ENCODE measurements around the gene EPB41. TPM values are rescaled to one million over a fixed set of nuclear protein-coding genes. Genes with fewer than 3 reads are reported as not detected.

Gene EPB41
- total and polyA plus RNA-seq, 9 of the 15 experiments (the other 6 are each of a cell fraction or from before 2014, with no cell fraction given): 3.7 to 213 (median 141) TPM

GRCh38 chr1:28883242-28883616 is 31.1 kb upstream of the EPB41 start (continued):
- no peak for TF ChIP-seq ZNF830 (CRISPR knock-in tag; IDR thresholded peaks at IDR 0.05)
- TF ChIP-seq ZNF584 (CRISPR knock-in tag; IDR thresholded peaks at IDR 0.05; ENCODE audit: low read depth): no peak
- TF ChIP-seq ZKSCAN3 (CRISPR knock-in tag; IDR thresholded peaks at IDR 0.05): no peak
- peak; percentile 86 for TF ChIP-seq CHD4 (IDR thresholded peaks at IDR 0.05; ENCODE audit: insufficient read depth, insufficient replicate concordance, low read depth, low read length, poor library complexity, severe bottlenecking)
- TF ChIP-seq, protein P1, sequence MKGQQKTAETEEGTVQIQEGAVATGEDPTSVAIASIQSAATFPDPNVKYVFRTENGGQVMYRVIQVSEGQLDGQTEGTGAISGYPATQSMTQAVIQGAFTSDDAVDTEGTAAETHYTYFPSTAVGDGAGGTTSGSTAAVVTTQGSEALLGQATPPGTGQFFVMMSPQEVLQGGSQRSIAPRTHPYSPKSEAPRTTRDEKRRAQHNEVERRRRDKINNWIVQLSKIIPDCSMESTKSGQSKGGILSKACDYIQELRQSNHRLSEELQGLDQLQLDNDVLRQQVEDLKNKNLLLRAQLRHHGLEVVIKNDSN (CRISPR knock-in tag; IDR thresholded peaks at IDR 0.05): no peak
- TF ChIP-seq KLF10 (CRISPR knock-in tag; IDR thresholded peaks at IDR 0.05): no peak
- no peak for TF ChIP-seq ZBTB12 (CRISPR knock-in tag; IDR thresholded peaks at IDR 0.05)
- TF ChIP-seq HNRNPLL (IDR thresholded peaks at IDR 0.05; ENCODE audit: low read depth, low read length, poor library complexity, severe bottlenecking): no peak
- no peak for TF ChIP-seq FOSL1 (tag; conservative IDR thresholded peaks at IDR 0.05)
- TF ChIP-seq XRCC5 (IDR thresholded peaks at IDR 0.05; ENCODE audit: low read depth, low read length): no peak
- no peak for TF ChIP-seq PREB (CRISPR knock-in tag; IDR thresholded peaks at IDR 0.05)
- TF ChIP-seq EP400 (IDR thresholded peaks at IDR 0.05): no peak
- no peak for TF ChIP-seq XRCC4 (IDR thresholded peaks at IDR 0.05; ENCODE audit: extremely low read depth, insufficient read depth, insufficient read length)
- TF ChIP-seq ZNF551 (CRISPR knock-in tag; IDR thresholded peaks at IDR 0.05): no peak
- TF ChIP-seq HDAC2 (IDR thresholded peaks at IDR 0.05): peak; percentile 95
- TF ChIP-seq SREBF1 (IDR thresholded peaks at IDR 0.05; ENCODE audit: borderline replicate concordance, low read depth, low read length): no peak
- TF ChIP-seq DACH1 (IDR thresholded peaks at IDR 0.05; ENCODE audit: partially characterized antibody): peak; percentile 72
- no peak for TF ChIP-seq BRF2 (IDR thresholded peaks at IDR 0.05; ENCODE audit: borderline replicate concordance, insufficient read depth, insufficient read length)
